AG09309 (cell line): Measurements from ENCODE around the gene CALY.

Experiments used
- DNase-seq: peaks from one replicate; pipeline ENCODE4 v3.0.0-alpha.2; 2010; ENCODE audit warnings: low read depth
- H3K4me3 ChIP-seq: 2 replicates; pipeline ENCODE4 v1.5.1; 2011; ENCODE audit warnings: mild to moderate bottlenecking, low read depth, low read length, moderate library complexity; ENCODE audit not compliant: control insufficient read depth
- CTCF ChIP-seq: IDR thresholded peaks from 2 replicates; pipeline ENCODE4 v1.5.1; 2011; ENCODE audit warnings: mild to moderate bottlenecking, low read depth, low read length, inconsistent platforms; ENCODE audit not compliant: insufficient read depth, control insufficient read depth; ENCODE audit errors: missing control alignments

Gene CALY

GRCh38 chr10:133274751-133275683 lies 61.7 kb downstream of the CALY start:
- DNase-seq = no peak
- no peak for TF ChIP-seq CTCF
- no peak overlapping the region for H3K4me3 ChIP-seq
